Hematopoietic multipotent progenitor cell treated with erythropoietin and hydrocortisone succinate and interleukin-3 and kit ligand, for 17 days (in vitro differentiated cells): ENCODE measurements around the gene DNAJC22.

Experiments used
- DNase-seq: peaks from one replicate; pipeline ENCODE4 v3.0.0-alpha.2; 2015; ENCODE audit warnings: low spot score

The DNAJC22 gene

DNA sequence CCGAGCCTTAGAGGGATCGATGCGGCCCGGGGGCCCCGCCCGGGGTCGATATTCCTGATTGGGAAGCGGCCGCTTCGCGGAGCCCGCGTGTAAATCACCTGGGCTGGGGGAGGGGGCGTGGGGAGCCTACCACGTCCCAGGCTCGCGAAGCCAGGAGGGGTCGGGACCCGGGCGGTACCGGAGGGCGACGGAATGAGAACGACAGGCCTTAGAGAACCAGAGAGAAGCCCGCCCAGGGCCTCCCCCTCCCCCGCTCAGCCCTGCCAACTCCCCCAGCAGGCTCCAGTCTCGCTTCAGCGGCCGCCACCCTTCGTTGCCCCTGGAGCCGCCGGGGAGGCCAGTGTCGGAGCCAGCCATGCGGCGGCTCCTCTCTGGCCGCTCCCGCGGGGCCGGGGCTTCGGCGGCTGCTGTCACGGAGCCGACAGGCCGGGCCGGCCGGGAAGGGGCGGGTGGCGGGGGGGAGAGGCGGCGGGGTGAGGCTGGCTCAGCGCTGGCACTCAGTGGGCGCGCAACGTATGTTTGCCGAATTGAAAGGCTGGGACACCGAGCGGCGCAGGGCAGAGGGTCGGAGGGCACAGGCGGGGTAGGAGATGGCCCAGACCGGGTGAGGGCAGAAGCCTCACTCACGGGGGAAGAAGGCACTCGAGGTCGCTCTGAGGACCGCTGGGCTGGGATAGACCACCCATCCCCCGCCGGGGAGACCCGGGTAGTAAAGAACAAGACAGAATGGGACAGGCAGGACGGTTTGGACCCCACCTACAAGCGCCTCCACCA is 1.4 kb upstream of the DNAJC22 start:
- no peak for DNase-seq

DNA sequence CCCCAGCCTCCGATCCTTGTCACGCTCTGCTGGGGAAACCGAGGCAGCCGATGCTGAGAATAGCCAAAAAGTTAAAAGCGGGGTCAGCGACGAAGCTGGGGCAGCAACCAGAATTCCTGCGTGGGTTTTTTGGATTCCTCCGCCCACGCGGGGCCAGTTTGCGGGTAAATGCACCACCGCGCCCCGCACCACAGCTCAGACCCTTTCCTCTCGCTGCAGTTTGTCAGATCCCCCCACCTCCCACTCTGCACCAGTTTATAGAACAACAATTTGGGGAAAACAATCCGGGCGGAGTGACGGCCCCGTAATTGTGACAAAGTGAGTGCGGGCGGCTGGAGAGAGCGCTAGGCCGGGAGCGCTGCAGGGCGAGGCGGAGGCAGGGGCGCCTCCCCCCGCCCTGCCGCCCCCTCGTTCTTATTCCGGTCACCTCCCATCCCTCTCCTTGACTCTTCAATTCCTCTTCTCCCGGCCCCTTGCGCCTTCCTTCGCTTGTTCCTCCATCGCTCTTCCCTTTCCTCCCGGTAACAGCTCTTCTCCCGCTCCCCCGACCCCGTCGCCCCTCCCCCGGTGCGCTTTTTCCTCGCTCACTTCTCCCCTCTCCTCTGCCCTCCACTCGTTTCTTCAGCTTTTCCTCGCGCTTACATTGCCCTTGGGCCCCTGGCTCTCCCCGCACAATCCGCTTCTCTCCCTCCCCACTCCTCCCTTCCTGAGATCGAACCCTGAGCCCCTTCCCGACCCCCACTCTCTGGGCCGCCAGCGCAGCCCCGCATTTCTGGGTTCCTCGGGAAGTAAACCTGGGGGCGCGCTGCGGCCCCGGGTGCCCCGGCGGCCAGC is 646 bp upstream of the DNAJC22 start:
- no peak for DNase-seq

DNA sequence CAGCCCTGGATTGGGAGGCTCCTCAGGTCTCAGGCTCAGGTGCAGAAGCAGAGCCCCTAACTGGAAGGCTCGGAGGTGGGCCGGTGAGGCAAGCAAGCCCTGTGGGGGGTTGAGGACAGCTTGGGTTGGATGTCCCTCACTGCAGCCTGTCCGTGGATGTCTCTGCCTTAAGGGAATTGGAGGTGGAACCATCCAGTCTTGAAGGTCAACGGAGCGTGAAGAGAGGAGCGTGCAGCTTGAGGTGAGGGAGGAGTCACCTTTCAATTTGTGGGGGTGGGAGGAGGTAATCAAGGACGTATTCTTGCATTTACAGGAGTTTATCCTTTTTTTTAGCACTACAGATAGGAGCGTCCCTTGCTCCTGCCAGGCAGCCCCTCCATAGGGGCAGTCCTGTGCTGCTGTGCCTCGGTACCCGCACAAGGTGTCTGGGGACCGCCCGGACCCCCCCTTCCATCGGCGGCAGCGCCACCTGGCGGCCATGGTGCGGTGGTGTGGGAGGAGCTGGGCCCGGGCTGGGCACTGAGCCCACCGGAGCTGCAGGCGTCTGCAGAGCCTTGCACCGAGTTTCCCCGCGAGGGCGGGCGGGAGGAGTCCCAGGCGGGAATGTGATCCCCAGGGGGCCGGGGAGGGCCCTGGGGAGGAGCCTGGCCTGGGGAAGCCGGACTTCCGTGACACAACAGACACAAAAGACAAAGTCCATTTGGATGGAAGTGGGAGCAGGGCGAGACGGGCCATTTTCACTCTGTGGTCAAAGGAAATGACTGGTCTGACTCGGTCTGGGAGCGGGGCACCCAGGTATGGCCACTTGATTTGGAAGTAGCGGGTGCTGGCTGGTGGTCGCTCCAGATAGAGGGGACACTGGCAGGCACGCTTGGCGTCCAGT is 864 bp downstream of the DNAJC22 start:
- peak; percentile 72 for DNase-seq

DNA sequence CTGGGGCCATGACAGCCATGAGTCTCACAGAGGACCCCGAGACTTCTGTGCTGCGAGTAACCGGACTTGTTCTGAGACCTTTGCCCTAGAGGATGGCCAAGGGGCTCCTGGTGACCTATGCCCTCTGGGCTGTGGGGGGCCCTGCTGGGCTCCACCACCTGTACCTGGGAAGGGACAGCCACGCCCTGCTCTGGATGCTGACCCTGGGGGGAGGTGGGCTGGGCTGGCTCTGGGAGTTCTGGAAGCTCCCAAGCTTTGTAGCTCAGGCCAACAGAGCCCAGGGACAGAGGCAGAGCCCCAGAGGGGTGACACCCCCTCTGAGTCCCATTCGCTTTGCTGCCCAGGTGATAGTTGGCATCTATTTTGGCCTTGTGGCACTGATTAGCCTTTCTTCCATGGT is 2.1 kb downstream of the DNAJC22 start:
- no peak for DNase-seq

DNA sequence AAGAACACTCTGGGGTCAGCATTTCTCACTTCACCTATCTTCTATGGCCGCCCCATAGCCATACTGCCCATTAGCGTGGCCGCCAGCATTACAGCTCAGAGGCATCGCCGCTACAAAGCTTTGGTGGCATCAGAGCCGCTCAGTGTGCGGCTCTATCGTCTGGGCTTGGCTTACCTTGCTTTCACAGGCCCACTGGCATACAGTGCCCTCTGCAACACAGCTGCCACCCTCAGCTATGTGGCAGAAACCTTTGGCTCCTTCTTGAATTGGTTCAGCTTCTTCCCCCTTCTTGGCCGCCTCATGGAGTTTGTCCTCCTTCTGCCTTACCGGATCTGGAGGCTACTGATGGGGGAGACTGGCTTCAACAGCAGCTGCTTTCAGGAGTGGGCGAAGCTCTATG is 2.6 kb downstream of the DNAJC22 start:
- DNase-seq = no peak

DNA sequence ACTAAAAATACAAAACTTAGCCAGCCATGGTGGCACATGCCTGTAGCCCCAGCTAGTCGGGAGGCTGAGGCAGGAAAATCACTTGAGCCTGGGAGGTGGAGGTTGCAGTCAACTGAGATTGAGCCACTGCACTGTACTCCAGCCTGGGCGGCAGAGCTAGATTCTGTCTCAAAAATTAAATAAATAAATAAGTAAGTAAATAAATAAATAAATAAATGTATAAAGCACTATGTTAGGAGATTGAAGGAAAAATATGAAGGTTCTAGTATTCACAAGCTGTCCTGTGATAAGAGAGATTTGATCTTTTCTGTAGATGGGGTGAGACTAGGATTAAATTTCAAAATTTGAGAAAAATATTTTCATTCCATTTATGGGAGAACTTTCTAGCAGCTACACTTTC is 5.7 kb downstream of the DNAJC22 start:
- DNase-seq = no peak

DNA sequence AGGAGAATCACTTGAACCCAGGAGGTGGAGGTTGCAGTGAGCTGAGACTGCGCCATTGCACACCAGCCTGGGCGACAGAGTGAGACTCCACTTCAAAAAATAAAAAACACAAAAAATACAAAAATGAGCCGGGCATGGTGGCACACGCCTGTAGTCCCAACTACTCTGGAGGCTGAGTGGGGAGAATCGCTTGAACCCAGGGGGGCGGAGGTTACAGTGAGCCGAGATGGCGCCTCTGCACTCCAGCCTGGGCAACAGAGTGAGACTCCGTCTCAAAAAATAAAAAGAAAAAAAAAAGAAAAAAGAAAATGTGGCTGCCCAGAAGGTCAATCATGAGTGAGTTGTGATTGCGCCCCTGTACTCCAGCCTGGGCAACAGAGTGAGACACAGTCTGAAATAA is 9.2 kb downstream of the DNAJC22 start:
- no peak for DNase-seq

DNA sequence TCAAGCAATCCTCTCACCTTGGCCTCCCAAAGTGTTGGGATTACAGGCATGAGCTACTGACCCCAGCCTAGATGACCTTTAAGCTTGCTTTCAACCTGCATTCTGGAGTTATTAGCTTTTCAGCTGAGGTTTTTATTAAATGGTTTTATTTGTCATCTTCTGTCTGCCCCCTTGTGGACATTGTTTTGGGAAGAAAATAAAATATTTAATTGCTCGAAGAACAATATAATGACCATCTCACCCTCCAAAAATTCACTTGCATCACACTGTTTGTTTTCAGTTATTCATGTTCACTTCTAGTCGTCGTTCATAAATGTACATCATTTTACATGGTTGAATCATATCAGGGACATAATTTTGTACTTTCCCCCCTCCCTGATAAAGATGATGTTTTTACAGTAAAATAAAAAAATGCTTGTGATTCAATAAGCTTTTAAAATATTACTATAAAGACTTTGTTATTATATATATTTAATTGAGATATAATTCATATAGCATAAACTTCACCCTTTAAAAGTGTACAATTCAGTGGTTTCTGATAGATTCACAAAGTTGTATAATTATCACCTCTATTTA is 10.5 kb downstream of the DNAJC22 start:
- no peak for DNase-seq

DNA sequence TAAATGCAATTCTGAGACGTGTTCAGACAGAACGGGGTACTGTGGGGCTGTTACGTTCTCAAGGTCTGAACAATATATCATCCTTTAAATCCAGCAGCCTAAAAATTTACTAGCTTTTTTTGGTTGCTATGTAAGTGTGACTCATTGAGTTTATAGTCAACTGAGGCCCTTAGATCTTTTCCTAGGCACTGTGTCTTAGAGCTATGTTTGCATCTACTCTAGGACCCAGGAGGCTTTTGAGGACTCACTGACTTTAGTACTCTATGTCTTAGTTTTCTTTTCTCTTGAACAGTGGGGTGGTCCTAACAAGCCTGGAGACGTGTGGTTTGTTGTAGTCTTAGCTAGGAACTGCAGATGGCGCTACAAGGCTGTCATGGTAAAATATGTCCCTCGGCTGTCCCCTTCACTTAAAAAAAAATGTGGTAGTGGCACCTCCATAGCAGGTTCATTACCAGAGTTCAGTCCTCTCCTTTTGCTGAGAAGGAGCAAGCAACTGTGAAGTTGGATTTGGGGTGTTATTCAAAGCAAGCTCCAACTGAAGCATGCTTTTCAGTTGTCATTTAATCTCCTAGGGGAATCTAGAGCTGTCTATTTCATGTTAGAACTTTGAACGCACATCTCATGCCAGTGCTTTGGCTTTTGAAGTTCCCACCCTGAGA is 11.9 kb downstream of the DNAJC22 start:
- peak; percentile 50 for DNase-seq

DNA sequence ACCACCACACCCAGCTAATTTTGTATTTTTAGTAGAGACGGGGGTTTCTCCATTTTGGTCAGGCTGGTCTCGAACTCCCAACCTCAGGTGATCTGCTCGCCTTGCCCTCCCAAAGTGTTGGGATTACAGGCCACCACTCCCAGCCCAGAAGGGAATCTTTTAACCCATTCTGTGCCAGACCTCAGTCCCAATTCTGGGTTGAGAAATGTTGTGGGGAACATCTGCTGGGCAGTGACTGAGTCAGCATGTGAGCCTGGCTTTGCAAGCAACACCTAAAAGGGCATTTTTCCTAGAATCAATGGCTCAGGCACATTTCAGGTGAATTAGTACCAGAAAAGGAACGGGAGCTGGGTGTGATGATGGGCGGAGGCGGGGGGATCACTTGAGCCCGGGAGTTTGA is 13.0 kb downstream of the DNAJC22 start:
- no peak for DNase-seq

DNA sequence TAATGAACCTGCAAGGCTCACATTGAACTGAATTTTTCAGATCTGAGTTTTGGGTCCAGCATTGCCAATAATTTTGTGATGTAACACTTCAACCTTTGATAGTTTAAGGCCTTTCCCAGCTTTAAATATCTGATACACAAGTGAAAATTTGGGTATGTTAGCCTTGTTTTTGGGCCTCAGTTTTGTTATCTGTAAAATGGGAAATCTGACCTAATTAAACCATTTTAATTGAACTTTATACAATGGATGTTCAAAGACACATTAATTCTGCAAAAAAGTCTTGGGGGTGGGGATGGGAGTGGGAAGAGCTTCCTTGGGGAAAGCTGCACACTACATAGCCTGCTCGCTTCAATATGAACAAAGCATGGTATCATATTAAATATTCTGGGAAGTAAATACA is 15.4 kb downstream of the DNAJC22 start:
- no peak for DNase-seq

DNA sequence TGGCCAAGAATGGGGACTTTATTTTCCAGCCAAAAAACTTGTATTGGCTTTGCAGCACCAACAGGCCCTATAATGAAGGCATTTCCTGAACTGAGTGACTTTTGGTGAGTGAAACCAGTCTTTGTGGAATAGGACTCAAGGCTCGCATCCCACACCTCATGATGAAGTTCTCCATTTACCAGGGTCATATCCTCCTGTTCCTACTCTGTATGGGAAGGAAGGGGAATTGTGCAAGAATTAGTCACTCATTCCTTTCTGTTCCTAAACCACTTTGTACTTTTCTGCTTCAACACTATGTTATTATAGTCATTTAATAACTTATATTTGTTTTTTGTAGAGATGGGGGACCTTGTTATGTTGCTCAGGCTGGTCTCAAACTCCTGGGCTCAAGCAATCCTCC is 18.3 kb downstream of the DNAJC22 start:
- no peak for DNase-seq

DNA sequence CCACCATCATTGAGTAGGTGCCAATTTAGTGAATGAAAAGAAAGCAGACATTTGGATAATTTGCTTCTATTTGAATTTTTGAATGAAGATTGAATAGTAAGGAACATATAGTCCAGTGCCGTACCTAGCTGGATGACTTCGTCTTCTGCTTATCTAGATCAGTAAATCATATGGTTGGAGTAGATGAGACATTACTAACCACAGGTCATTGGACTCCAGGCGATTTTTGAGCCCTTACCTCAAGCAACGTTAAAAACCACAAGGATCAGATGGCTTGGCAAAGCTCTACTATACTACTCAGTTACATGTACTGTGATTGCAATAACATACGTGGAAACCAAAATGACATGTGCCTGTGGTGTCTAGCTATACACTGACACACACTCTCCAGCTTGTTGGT is 18.9 kb downstream of the DNAJC22 start:
- no peak for DNase-seq

DNA sequence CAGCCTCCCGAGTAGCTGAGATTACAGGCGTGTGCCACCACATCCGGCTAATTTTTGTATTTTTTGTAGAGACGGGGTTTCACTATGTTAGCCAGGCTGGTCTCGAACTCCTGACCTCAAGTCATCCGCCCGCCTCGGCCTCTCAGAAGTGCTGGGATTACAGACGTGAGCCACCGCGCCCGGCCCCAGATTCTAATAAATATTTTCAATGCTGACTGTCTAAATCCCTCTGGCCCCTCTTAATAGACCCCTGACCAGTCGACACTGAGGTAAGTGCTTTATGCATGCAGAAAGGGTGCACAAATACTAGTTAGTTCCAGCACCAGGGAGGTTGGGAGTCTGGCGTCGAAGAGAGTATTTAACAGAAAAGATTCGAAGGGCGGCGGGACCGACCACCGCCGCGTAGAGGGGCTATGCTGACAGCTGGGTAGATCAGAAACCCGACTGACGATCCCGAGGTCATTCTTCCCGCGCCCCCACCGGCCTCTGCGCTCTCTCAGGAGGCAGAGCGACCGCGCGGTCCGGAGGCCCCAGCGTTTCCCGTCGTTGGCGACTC is 19.5 kb downstream of the DNAJC22 start:
- DNase-seq = no peak

DNA sequence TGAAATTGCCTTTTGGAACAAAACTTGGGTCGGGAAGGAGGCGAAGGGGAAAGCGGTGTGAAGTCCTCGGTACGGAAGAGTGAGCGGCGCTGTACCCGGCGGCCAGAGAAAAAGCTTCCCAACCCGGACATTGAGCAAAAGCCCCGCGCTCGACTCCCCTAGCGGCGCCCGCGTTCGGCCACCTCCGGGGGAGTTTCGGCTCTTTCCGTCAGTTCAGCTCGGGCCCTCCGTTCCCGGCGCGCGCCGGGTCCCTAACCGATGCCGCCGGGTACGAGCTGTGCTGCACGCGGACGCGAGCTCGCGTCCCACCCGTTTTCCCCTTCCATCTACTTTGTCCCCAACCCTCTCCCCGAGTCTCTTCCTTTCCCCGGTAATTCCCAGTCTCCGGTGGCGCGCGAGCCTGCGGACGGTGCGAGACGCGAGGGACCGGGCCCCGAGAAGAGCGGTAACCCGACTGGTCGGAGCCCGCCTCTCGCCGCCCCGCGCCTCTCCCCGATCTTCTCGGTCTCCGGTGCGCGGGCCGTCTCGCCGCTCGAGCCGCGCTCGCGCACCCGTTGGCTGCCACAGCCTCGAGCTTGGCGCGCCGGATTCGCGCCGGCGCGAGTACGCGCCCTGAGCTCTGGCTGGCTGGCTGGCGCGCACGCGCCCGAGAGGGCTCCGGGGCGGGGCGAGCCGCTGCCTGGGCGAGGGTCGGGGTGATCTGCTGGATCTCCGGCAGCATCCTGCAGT is 20.1 kb downstream of the DNAJC22 start:
- peak; percentile 39 for DNase-seq

DNA sequence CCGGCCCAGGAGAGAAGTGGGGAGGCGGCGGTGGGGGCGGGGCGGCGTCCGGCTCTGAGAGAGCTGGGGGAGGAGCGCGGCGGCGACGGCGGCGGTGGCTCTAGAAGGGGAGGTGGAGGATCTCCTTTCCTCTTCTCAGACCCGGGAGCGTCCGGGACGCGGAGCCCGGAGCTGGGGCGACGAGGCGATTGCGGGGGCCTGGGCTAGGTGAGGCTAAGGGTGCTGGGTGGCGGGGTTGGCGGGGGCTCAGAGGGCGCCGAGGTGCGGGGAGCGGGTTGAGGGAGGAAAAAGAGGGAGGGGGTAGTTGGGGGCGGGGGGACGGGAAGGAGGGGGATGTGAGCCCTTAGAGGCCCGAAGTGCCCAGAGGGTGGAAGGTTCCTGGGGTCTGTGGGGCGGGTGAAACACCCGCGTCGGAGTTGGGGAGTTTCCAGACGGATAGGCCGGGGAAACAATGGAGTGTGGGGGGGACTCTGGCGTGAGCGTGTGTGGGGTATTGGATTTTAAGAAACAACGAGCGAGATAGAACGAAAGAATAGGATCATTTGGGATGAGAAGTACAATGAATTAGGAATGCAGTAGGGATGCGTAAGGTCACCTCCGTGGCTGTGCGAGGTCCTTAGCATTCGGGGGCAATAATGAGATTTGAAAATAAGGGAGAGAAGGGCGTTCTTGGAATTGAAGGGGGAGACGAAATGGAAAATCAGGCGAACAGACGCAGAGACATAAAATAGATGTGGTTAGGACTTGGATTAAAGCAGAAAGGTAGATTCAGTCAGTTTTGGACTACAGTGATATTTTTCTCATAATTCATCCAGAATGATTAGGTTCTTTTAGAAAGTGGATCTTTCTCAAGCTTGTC is 20.9 kb downstream of the DNAJC22 start, which contains the start of gene SPATS2:
Gene SPATS2, plus strand, starts transcription at position 82 of the 859 bp plus-strand sequence. CDS start 93,551 bp downstream, outside the sequence.
- no peak for DNase-seq

DNA sequence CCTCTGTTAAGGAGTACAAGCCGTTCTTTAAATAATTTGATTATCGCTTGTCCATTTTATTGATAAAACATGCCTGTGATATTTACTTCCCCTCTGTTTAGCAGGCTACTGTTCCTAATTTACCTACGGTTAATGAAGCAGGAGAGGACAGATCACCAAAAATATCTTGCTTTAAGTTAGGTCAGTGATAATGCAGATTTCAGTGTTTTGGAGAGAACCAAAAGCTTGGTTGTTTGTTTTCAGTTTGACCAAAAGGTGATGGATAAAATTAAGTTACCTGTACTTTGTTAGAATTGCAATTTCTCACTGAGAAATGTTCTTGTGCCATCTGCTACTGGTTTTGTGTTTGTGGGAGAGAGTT is 21.5 kb downstream of the DNAJC22 start:
- DNase-seq = no peak

DNA sequence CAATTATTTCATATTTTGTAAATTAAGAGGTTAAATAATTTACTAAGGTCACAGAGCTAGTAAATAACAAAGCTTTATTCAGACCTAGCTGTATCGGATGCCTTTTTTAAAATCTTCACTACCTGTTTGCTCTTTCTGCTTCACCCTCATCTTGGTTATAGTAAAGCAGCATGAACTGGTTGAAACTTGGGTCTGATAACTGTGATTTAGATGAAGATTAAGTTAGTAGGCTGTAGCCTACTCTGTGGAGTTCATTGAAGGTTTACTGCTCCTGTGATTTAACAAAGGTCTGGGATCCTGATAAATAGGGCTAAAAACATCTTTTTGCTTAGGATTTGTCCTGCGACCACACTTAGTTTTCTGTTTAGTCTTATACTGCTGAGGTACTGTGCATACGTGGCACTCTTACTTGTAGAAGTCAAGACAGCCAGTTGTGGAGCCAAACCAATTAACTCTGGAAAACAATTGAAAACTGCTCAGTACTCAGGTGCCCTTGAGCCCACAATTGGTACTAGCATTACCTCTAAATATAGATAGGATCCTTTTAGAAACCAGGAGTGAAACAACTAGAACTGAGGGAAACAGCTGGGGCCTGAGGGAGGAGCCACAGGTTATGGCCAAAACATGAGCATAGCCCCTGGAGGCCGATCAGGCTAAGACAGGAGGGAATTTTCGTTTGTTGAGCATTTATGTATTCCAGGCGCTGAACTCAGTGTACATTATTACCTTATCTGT is 22.9 kb downstream of the DNAJC22 start:
- no peak for DNase-seq

DNA sequence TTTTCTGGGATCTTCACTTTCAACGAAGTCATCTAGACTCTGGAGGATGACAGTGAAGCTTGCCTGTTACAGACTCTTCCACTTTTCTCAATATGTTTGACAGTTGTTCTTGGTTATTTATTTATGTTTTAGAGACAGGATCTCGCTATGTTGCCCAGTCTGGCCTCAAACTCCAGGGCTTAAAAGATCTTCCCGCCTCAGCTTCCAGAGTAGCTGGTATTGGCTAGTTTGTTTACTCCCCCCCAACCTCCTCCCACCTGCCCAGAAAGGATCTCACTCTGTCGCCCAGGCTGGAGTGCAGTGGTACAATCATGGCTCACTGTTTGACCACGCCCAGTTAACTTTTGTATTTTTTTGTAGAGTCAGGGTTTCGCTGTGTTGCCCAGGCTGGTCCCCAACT is 23.9 kb downstream of the DNAJC22 start:
- DNase-seq = no peak
